Activated B cell treated with CpG ODN at 0.5 μM for 24 hours (primary cell): ENCODE results near the gene BACE2. TPM values are rescaled to one million over a fixed set of nuclear protein-coding genes. Genes with fewer than 3 reads are reported as not detected.

Source experiments
- ATAC-seq: fragments of 200-7000 bp; cut with Tn5 transposase; one replicate; pipeline ENCODE4 v1.10.0; 2021; ENCODE audit warnings: low read depth, mild to moderate bottlenecking, moderate library complexity
- CTCF ChIA-PET: fragments of 350-600 bp; sonication (Branson Sonifier 250); formaldehyde crosslinking; loops from one replicate; lab custom pipeline; 2021; ENCODE audit warnings: antibody characterized with exemption; lab: Charles Lee
- POLR2A ChIA-PET: fragments of 350-600 bp; sonication (Branson Sonifier 250); formaldehyde crosslinking; loops from one replicate; lab custom pipeline; 2021; ENCODE audit warnings: antibody characterized with exemption; lab: Charles Lee
- DNase-seq: peaks from one replicate; pipeline ENCODE4 v3.0.0; 2022
- H3K27ac Mint-ChIP-seq: one replicate; pipeline ENCODE4 v1.8.0; 2020; ENCODE audit warnings: mixed read lengths
- H3K27me3 Mint-ChIP-seq: one replicate; pipeline ENCODE4 v1.8.0; 2021; ENCODE audit warnings: mixed read lengths
- H3K36me3 Mint-ChIP-seq: one replicate; pipeline ENCODE4 v1.8.0; 2021; ENCODE audit warnings: low read depth, mixed read lengths
- H3K4me1 Mint-ChIP-seq: one replicate; pipeline ENCODE4 v1.8.0; 2021; ENCODE audit warnings: mixed read lengths
- H3K4me3 Mint-ChIP-seq: one replicate; pipeline ENCODE4 v1.8.0; 2020; ENCODE audit warnings: mild to moderate bottlenecking, mixed read lengths
- H3K9me3 Mint-ChIP-seq: one replicate; pipeline ENCODE4 v1.8.0; 2020; ENCODE audit warnings: mixed read lengths
- intact Hi-C: fragments of 100-400 bp; cut with micrococcal nuclease; formaldehyde crosslinking; loops from one replicate; pipeline ENCODE4 v1.15.1; 2024
- total RNA-seq: library from RNA; stranded (reverse); gene quantifications from 2 replicates; pipeline ENCODE4 v1.2.3, GENCODE V29; 2022
- TF ChIP-seq, protein P1 (sequence below): fragments of 200-600 bp; IDR thresholded peaks from one replicate; pipeline ENCODE4 v1.8.0; 2022; ENCODE audit warnings: antibody characterized with exemption, mild to moderate bottlenecking

Gene BACE2
- total RNA-seq, 1 donor from 2014 or later, result 17.1 TPM

DNA sequence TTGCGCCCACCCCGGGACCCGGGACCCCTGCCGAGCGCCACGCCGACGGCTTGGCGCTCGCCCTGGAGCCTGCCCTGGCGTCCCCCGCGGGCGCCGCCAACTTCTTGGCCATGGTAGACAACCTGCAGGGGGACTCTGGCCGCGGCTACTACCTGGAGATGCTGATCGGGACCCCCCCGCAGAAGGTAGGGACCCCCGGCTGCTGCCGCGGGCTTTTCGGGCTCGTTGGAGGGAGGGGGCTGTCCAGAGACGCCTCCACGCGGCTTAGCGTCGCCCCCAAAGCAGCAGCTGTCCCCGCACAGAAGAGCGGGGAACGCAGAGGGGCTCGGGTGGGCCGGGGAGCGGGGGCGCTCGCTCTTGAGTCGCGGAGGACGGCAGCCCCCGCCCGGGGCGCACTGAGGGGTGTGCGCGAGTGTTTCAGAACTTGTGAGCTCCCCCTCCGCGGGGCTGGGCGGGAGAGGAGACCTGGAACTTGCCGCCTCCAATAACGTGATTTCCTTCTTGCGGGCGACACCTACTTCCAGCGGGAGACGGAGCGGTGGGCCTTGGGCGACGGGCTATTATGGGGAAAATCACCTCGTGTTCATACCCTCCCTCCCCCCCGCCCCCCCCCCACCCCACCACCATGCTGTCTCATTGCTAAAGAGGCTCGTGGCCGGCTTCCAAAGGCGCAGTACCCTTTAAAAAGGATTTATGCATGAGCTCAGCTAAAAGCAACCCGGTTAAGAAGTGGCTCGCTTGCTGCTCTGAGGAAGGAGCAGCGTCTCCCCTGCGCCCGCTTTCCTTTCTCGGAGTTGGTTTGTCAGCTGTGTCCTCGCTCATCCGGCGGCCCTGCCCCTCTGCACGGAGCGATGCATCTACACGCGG is 664 bp downstream of the BACE2 start:
- Mint-ChIP-seq H3K9me3 (no peaks in the 10 kb centered on the region), H3K36me3 (no peaks in the 10 kb centered on the region), H3K27ac (peak overlapping the region; percentile 59), H3K4me1 (peaks cover 26% of the 10 kb centered on the region), H3K27me3 (no peaks in the 10 kb centered on the region), H3K4me3 (peak overlapping the region; percentile 88)
- CTCF ChIA-PET, result interaction anchor here (0.7 to 7.7 kb wide), 7 partner anchors 10 to 292 kb away, joined by 3 to 49 read pairs (median 10); no protein-coding TSS in a partner anchor
- TF ChIP-seq, protein P1, sequence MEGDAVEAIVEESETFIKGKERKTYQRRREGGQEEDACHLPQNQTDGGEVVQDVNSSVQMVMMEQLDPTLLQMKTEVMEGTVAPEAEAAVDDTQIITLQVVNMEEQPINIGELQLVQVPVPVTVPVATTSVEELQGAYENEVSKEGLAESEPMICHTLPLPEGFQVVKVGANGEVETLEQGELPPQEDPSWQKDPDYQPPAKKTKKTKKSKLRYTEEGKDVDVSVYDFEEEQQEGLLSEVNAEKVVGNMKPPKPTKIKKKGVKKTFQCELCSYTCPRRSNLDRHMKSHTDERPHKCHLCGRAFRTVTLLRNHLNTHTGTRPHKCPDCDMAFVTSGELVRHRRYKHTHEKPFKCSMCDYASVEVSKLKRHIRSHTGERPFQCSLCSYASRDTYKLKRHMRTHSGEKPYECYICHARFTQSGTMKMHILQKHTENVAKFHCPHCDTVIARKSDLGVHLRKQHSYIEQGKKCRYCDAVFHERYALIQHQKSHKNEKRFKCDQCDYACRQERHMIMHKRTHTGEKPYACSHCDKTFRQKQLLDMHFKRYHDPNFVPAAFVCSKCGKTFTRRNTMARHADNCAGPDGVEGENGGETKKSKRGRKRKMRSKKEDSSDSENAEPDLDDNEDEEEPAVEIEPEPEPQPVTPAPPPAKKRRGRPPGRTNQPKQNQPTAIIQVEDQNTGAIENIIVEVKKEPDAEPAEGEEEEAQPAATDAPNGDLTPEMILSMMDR, result no peak
- ATAC-seq (peak; percentile 11), DNase-seq (peak; percentile 20)
- intact Hi-C loops, result loop anchor here (2.0 to 10.0 kb wide), 2 partner anchors 200 to 1984 kb away; partner anchors contain the start of gene PSMG1
- POLR2A ChIA-PET, result interaction anchor here (0.6 to 2.2 kb wide), 8 partner anchors 9 to 1985 kb away, joined by 3 to 9 read pairs (median 4); no protein-coding TSS in a partner anchor

DNA sequence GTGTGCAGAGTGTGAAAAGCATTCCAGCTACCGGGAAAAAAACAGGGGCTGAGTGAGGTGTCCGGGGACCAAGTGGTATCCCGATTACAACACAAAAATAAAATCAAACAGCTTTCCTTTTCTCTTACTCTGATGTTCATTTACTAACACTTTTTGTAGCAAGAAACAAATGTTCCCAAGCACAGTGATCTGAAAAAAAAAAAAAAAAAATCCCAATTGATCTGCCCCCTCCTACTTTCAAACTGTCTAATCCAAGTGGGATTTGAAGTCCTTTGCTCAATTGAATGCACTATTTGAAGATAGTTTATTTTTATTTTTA is 1.3 kb downstream of the BACE2 start:
- ChIA-PET CTCF (interaction anchor here (0.7 to 7.7 kb wide), 7 partner anchors 10 to 291 kb away, joined by 3 to 49 read pairs (median 10); no protein-coding TSS in a partner anchor), POLR2A (interaction anchor here (0.6 to 2.1 kb wide), 8 partner anchors 9 to 1985 kb away, joined by 3 to 7 read pairs (median 4); no protein-coding TSS in a partner anchor)
- intact Hi-C loops, result loop anchor here (2.0 to 10.0 kb wide), 2 partner anchors 200 to 1984 kb away; partner anchors contain the start of gene PSMG1
- Mint-ChIP-seq H3K27me3 (no peaks in the 10 kb centered on the region), H3K9me3 (no peaks in the 10 kb centered on the region), H3K4me1 (peaks cover 26% of the 10 kb centered on the region), H3K27ac (peak overlapping the region; percentile 59), H3K4me3 (peak overlapping the region; percentile 88), H3K36me3 (no peaks in the 10 kb centered on the region)
- TF ChIP-seq, protein P1, result no peak
- DNase-seq (no peak), ATAC-seq (no peak)

DNA sequence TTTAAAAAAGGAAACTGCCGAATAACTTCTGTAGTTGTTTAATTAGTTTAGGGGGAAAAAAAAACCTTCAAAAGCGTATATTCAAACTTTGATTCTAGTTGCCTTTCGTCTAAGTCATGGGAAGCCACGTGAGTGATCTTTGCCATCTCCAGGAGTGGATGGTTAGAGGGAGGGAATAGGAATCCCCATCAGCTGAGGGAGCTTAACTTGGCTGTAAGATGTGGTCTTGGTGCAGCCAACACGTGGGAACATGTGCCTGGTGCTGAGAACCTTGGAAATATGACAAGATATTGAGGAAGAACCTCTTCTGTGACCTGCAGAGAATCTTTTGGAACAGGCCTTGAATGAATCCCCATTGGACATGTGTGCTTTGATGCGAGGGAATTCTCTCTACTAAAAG is 1.7 kb downstream of the BACE2 start:
- POLR2A ChIA-PET, result interaction anchor here (0.7 to 2.1 kb wide), 4 partner anchors 16 to 198 kb away, joined by 3 to 7 read pairs (median 6); no protein-coding TSS in a partner anchor
- TF ChIP-seq, protein P1, result no peak
- Mint-ChIP-seq H3K9me3 (no peaks in the 10 kb centered on the region), H3K27me3 (no peaks in the 10 kb centered on the region), H3K36me3 (no peaks in the 10 kb centered on the region), H3K4me3 (peak overlapping the region; percentile 88), H3K27ac (peak overlapping the region; percentile 59), H3K4me1 (peaks cover 26% of the 10 kb centered on the region)
- no peak for ATAC-seq
- no peak for DNase-seq
- intact Hi-C loops, result loop anchor here (1.0 to 10.0 kb wide), 4 partner anchors 15 to 1985 kb away; partner anchors contain the start of gene PSMG1
- CTCF ChIA-PET, result interaction anchor here (0.7 to 7.7 kb wide), 9 partner anchors 11 to 291 kb away, joined by 3 to 49 read pairs (median 7); no protein-coding TSS in a partner anchor

DNA sequence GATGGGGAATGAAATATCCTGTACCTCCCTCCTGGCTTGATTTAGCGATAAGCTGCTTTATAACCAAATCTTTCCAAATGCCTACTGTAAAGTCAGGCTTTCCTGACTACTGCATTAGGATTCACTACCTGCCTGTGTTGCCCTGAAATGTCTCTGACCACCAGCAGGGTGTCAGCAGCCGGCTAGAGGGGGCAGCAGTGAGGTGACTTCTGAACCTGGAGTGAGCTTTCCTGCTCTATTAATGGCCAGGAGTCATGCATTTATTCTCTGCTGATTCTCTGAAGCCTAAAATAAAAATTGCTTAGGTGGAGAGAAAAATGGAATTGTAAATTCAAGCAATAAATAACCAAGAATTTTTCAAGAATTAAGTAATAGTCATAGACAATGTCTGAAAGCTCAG is 2.5 kb downstream of the BACE2 start:
- intact Hi-C loops, result loop anchor here (1.0 to 2.0 kb wide), 2 partner anchors 14 to 60 kb away; no protein-coding TSS in a partner anchor
- Mint-ChIP-seq H3K4me1 (peaks cover 26% of the 10 kb centered on the region), H3K4me3 (peak overlapping the region; percentile 47), H3K36me3 (no peaks in the 10 kb centered on the region), H3K27ac (no peak overlapping the region), H3K27me3 (no peaks in the 10 kb centered on the region), H3K9me3 (no peaks in the 10 kb centered on the region)
- ChIA-PET CTCF (interaction anchor here (0.9 to 7.7 kb wide), 10 partner anchors 11 to 112 kb away, joined by 3 to 49 read pairs (median 6); no protein-coding TSS in a partner anchor), POLR2A (interaction anchor here (2.1 kb wide), 1 partner anchor 197 kb away, joined by 7 read pairs; no protein-coding TSS in a partner anchor)
- no peak for ATAC-seq
- no peak for DNase-seq
- TF ChIP-seq, protein P1, result peak; percentile 29
